Ishikawa (cell line): ENCODE results near the gene UBXN10.

Experiments used
- CREB1 ChIP-seq: IDR thresholded peaks from 2 replicates; pipeline ENCODE4 v1.6.1; 2012; ENCODE audit warnings: low read depth
- EP300 ChIP-seq: IDR thresholded peaks from 2 replicates; pipeline ENCODE4 v1.6.1; 2012; ENCODE audit warnings: borderline replicate concordance
- FOXM1 ChIP-seq: IDR thresholded peaks from 2 replicates; pipeline ENCODE4 v1.6.1; 2012; ENCODE audit warnings: low read depth, borderline replicate concordance
- TAF1 ChIP-seq: IDR thresholded peaks from 2 replicates; pipeline ENCODE4 v1.6.1; 2012; ENCODE audit warnings: low read depth, mild to moderate bottlenecking
- TCF12 ChIP-seq: IDR thresholded peaks from 2 replicates; pipeline ENCODE4 v1.6.1; 2012; ENCODE audit warnings: low read depth
- TEAD4 ChIP-seq: IDR thresholded peaks from 2 replicates; pipeline ENCODE4 v1.6.1; 2012
- YY1 ChIP-seq: IDR thresholded peaks from 2 replicates; pipeline ENCODE4 v1.6.1; 2012; ENCODE audit warnings: low read depth
- ZBTB7A ChIP-seq: IDR thresholded peaks from 2 replicates; pipeline ENCODE4 v1.6.1; 2012; ENCODE audit warnings: low read depth

- TF ChIP-seq YY1 (no peak), CREB1 (no peak), TCF12 (no peak), TEAD4 (no peak), EP300 (no peak), ZBTB7A (no peak), TAF1 (no peak), FOXM1 (no peak)
Measured at GRCh38 chr1:20167126-20167525, 18.8 kb upstream of the UBXN10 start.
